B cell (primary cell): ENCODE measurements around the gene CTDSPL. TPM values are rescaled to one million over a fixed set of nuclear protein-coding genes. Genes with fewer than 3 reads are reported as not detected.
"Not testable (repeated sequence)": the region's sequence is repeated elsewhere in the genome, so short reads cannot be mapped to it uniquely, and the experiment has no call there.

Source experiments
- ATAC-seq: fragments of 200-7000 bp; cut with Tn5 transposase; one replicate; pipeline ENCODE4 v1.10.0; 2021; ENCODE audit warnings: low read depth, mild to moderate bottlenecking, moderate number of reproducible peaks, moderate library complexity
- CTCF ChIA-PET: fragments of 350-600 bp; sonication (Branson Sonifier 250); formaldehyde crosslinking; loops from one replicate; lab custom pipeline; 2021; ENCODE audit warnings: antibody characterized with exemption, inconsistent platforms; lab: Charles Lee
- POLR2A ChIA-PET: fragments of 350-600 bp; sonication (Branson Sonifier 250); formaldehyde crosslinking; loops from one replicate; lab custom pipeline; 2021; ENCODE audit warnings: antibody characterized with exemption; lab: Charles Lee
- DNase-seq: peaks from one replicate; pipeline ENCODE4 v3.0.0; 2013
- H2AFZ ChIP-seq: 2 replicates; pipeline ENCODE4 v1.6.1; 2012; ENCODE audit warnings: mild to moderate bottlenecking, low read depth, low read length; ENCODE audit not compliant: insufficient read depth, poor library complexity, severe bottlenecking
- H3K27ac ChIP-seq, 2 donors: 1 replicate in 1 of 2; 2 replicates in 1 of 2; pipeline ENCODE4 v1.5.1; 2012 to 2013; ENCODE audit warnings: low read length in 2 of 2, mild to moderate bottlenecking in 2 of 2, moderate library complexity in 1 of 2
- H3K27me3 ChIP-seq, 4 experiments: fragments of 200-600 bp in 1 of 4; sonication (generic) in 1 of 4; replicated peaks in 1 of 4; 1 replicate in 2 of 4; 2 replicates in 2 of 4; pipeline versions ENCODE4 v1.6.1 to v1.7.0; 2013 to 2016; ENCODE audit warnings: low read length in 3 of 4, mild to moderate bottlenecking in 2 of 4, mixed read lengths in 1 of 4, moderate library complexity in 1 of 4; ENCODE audit not compliant: insufficient read depth in 4 of 4, control insufficient read depth in 3 of 4; ENCODE audit errors: control extremely low read depth in 1 of 4
- H3K36me3 ChIP-seq, 2 experiments: replicated peaks in 1 of 2; 1 replicate in 1 of 2; 2 replicates in 1 of 2; pipeline versions ENCODE4 v1.6.1 to v1.7.1; 2013; ENCODE audit warnings: low read length in 1 of 2; ENCODE audit not compliant: insufficient read depth in 2 of 2, control insufficient read depth in 1 of 2; ENCODE audit errors: control extremely low read depth in 1 of 2, extremely low read depth in 1 of 2
- H3K4me1 ChIP-seq, 2 donors: fragments of 200-600 bp in 1 of 2; sonication (generic) in 1 of 2; 1 replicate in 1 of 2; 2 replicates in 1 of 2; pipeline versions ENCODE4 v1.5.1 to v1.6.1; 2013 to 2017; ENCODE audit warnings: low read length in 2 of 2; ENCODE audit not compliant: control insufficient read depth in 2 of 2, insufficient read depth in 2 of 2
- H3K4me2 ChIP-seq: replicated peaks from 2 replicates; pipeline ENCODE3; 2012; ENCODE audit warnings: mild to moderate bottlenecking, low read depth, low read length; ENCODE audit not compliant: poor library complexity, severe bottlenecking
- H3K4me3 ChIP-seq, 5 experiments: fragments of 200-600 bp in 1 of 5; sonication (generic) in 1 of 5; 1 replicate in 3 of 5; 2 replicates in 2 of 5; pipeline versions ENCODE4 v1.5.1 to v1.7.0; 2011 to 2016; ENCODE audit warnings: low read length in 4 of 5, mild to moderate bottlenecking in 4 of 5, low read depth in 2 of 5, control low read depth in 1 of 5, moderate library complexity in 1 of 5; ENCODE audit not compliant: insufficient read depth in 1 of 5; ENCODE audit errors: control extremely low read depth in 1 of 5, extremely low read depth in 1 of 5
- H3K79me2 ChIP-seq: fragments of 200-600 bp; sonication (generic); one replicate; pipeline ENCODE4 v1.6.0; 2016; ENCODE audit warnings: low read length; ENCODE audit not compliant: control insufficient read depth, insufficient read depth
- H3K9ac ChIP-seq: fragments of 200-600 bp; sonication (generic); 2 replicates; pipeline ENCODE4 v1.6.1; 2017; ENCODE audit warnings: mild to moderate bottlenecking, low read length, moderate library complexity
- H3K9me3 ChIP-seq, 3 donors: one replicate each; pipeline versions ENCODE4 v1.6.1 to v1.7.1; 2013; ENCODE audit warnings: low read length in 2 of 3; ENCODE audit not compliant: control insufficient read depth in 2 of 3, insufficient read depth in 1 of 3; ENCODE audit errors: control extremely low read depth in 1 of 3
- H4K20me1 ChIP-seq: 2 replicates; pipeline ENCODE4 v1.6.0; 2012; ENCODE audit warnings: mild to moderate bottlenecking, low read length; ENCODE audit not compliant: insufficient read depth, control insufficient read depth, poor library complexity, severe bottlenecking
- H3K27ac Mint-ChIP-seq: one replicate; pipeline ENCODE4 v1.8.0; 2021; ENCODE audit warnings: mixed read lengths
- H3K27me3 Mint-ChIP-seq: one replicate; pipeline ENCODE4 v1.8.0; 2021; ENCODE audit warnings: mixed read lengths
- H3K4me1 Mint-ChIP-seq: one replicate; pipeline ENCODE4 v1.8.0; 2021; ENCODE audit warnings: mixed read lengths
- H3K4me3 Mint-ChIP-seq: one replicate; pipeline ENCODE4 v1.8.0; 2021; ENCODE audit warnings: mixed read lengths
- H3K9me3 Mint-ChIP-seq: one replicate; pipeline ENCODE4 v1.8.0; 2022; ENCODE audit warnings: mixed read lengths; ENCODE audit not compliant: insufficient read depth
- EZH2 ChIP-seq: IDR thresholded peaks from 2 replicates; pipeline ENCODE4 v1.6.1; 2012; ENCODE audit warnings: borderline replicate concordance, low read depth, mild to moderate bottlenecking, moderate library complexity, low read length; ENCODE audit not compliant: insufficient read depth, poor library complexity, severe bottlenecking
- WGBS: methylation state at CpG from one replicate; pipeline ENCODE4 v1.1.5; 2013; ENCODE audit warnings: missing lambda C conversion rate; ENCODE audit not compliant: insufficient coverage; 5-methylcytosine and 5-hydroxymethylcytosine counted together
- intact Hi-C: fragments of 100-400 bp; cut with micrococcal nuclease; formaldehyde crosslinking; loops from one replicate; pipeline ENCODE4 v1.10.0; 2022
- polyA plus RNA-seq: library from polyadenylated mRNA; depleted of rRNA; stranded (reverse); fragments of >200 nt; gene quantifications from 2 replicates; pipeline ENCODE4 v1.2.3, GENCODE V29; 2012
- total RNA-seq, 2 donors: library from RNA; stranded (reverse); fragments of 120-200 nt in 1 of 2; gene quantifications; 1 replicate in 1 of 2; 2 replicates in 1 of 2; pipeline versions ENCODE4 v1.2.3 to v1.2.4, GENCODE V29; 2013 to 2022
- TF ChIP-seq, protein P1 (sequence below): fragments of 200-600 bp; IDR thresholded peaks from one replicate; pipeline ENCODE4 v1.8.0; 2022; ENCODE audit warnings: antibody characterized with exemption, mild to moderate bottlenecking

The CTDSPL gene
- total and polyA plus RNA-seq, 2 donors (not counting 1 experiment from before 2014, with no cell fraction given), result not detected

GRCh38 chr3:37987751-37988179, 126.1 kb downstream of the CTDSPL start:
- no peak overlapping the region for H3K4me3 Mint-ChIP-seq

DNA sequence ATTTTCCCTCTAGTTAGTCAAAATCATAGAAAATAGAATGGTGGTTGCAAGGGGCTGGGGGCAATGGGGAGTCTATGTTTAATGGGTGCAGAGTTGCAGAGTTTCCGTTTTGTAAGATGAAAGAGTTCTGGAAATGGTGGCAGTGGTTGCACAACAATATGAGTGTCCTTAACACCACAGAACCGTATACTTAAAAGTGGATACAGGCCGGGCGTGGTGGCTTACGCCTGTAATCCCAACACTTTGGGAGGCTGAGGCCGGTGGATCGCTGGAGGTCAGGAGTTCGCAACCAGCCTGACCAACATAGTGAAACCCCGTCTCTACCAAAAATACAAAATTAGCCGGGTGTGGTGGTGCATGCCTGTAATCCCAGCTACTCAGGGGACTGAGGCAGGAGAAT, 126.7 kb downstream of the CTDSPL start:
- H3K27me3 ChIP-seq, H3K9ac ChIP-seq, H3K79me2 ChIP-seq, H2AFZ ChIP-seq, POLR2A ChIA-PET, H3K9me3 ChIP-seq, intact Hi-C loops, H4K20me1 ChIP-seq, H3K4me2 ChIP-seq, H3K4me1 ChIP-seq, ATAC-seq, DNase-seq, H3K27me3 Mint-ChIP-seq, H3K36me3 ChIP-seq, H3K27ac Mint-ChIP-seq, H3K4me3 ChIP-seq, H3K9me3 Mint-ChIP-seq, H3K27ac ChIP-seq, H3K4me3 Mint-ChIP-seq, H3K4me1 Mint-ChIP-seq: not testable (repeated sequence)
- CTCF ChIA-PET, result interaction anchor here (1.6 kb wide), 1 partner anchor 13 kb away, joined by 6 read pairs; no protein-coding TSS in a partner anchor
- WGBS, result 97% methylated on average over 6 of the region's 10 CpGs

More at GRCh38 chr3:37987751-37988179, 126.1 kb downstream of the CTDSPL start:
- H3K27me3 ChIP-seq, result no peaks in the 10 kb centered on the region
- H3K79me2 ChIP-seq, result no peaks in the 10 kb centered on the region
- no peak overlapping the region for H3K4me3 ChIP-seq
- H3K27ac ChIP-seq, result no peak overlapping the region
- Mint-ChIP-seq H3K27me3 (peaks cover 6% of the 10 kb centered on the region), H3K4me1 (no peaks in the 10 kb centered on the region), H3K27ac (no peak overlapping the region), H3K9me3 (no peaks in the 10 kb centered on the region)
- H3K4me1 ChIP-seq, result no peaks in the 10 kb centered on the region
- intact Hi-C loops, result no loop called here
- ChIA-PET POLR2A (no interaction called here), CTCF (interaction anchor here (1.0 to 1.6 kb wide), 2 partner anchors 13 to 16 kb away, joined by 4 to 6 read pairs; no protein-coding TSS in a partner anchor)
- no peaks in the 10 kb centered on the region for H3K9me3 ChIP-seq
- H3K9ac ChIP-seq, result no peak overlapping the region
- H2AFZ ChIP-seq, result no peak overlapping the region
- no peak overlapping the region for H3K4me2 ChIP-seq
- 100% methylated on average over 4 of the region's 7 CpGs for WGBS
- ATAC-seq, result no peak
- H4K20me1 ChIP-seq, result no peaks in the 10 kb centered on the region
- TF ChIP-seq, protein P1, sequence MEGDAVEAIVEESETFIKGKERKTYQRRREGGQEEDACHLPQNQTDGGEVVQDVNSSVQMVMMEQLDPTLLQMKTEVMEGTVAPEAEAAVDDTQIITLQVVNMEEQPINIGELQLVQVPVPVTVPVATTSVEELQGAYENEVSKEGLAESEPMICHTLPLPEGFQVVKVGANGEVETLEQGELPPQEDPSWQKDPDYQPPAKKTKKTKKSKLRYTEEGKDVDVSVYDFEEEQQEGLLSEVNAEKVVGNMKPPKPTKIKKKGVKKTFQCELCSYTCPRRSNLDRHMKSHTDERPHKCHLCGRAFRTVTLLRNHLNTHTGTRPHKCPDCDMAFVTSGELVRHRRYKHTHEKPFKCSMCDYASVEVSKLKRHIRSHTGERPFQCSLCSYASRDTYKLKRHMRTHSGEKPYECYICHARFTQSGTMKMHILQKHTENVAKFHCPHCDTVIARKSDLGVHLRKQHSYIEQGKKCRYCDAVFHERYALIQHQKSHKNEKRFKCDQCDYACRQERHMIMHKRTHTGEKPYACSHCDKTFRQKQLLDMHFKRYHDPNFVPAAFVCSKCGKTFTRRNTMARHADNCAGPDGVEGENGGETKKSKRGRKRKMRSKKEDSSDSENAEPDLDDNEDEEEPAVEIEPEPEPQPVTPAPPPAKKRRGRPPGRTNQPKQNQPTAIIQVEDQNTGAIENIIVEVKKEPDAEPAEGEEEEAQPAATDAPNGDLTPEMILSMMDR, result no peak
- no peak for TF ChIP-seq EZH2
- DNase-seq, result no peak
- no peaks in the 10 kb centered on the region for H3K36me3 ChIP-seq
